GM13976 (cell line): ENCODE measurements around the gene DHX16.
"Not testable (repeated sequence)": the region's sequence is repeated elsewhere in the genome, so short reads cannot be mapped to it uniquely, and the experiment has no call there.

Experiments used
- DNase-seq: peaks from one replicate; pipeline ENCODE4 v3.0.0; 2012; ENCODE audit warnings: low spot score
- in situ Hi-C: fragments of 300-500 bp; cut with MboI; formaldehyde crosslinking; loops from one replicate; pipeline ENCODE4 v1.12.0; 2022; ENCODE audit warnings: low sequenced_read_pairs, mixed read lengths, inconsistent platforms; ENCODE audit not compliant: unreplicated experiment
- TF ChIP-seq, protein P1 (sequence below): IDR thresholded peaks from 2 replicates; pipeline ENCODE4 v1.5.1; 2012; ENCODE audit warnings: borderline replicate concordance, mild to moderate bottlenecking; ENCODE audit not compliant: insufficient read depth; ENCODE audit errors: extremely low read depth, missing control alignments, control extremely low read depth

DHX16 gene

GRCh38 chr6:30670760-30671527 is 1.9 kb downstream of the DHX16 start:
- TF ChIP-seq, protein P1, sequence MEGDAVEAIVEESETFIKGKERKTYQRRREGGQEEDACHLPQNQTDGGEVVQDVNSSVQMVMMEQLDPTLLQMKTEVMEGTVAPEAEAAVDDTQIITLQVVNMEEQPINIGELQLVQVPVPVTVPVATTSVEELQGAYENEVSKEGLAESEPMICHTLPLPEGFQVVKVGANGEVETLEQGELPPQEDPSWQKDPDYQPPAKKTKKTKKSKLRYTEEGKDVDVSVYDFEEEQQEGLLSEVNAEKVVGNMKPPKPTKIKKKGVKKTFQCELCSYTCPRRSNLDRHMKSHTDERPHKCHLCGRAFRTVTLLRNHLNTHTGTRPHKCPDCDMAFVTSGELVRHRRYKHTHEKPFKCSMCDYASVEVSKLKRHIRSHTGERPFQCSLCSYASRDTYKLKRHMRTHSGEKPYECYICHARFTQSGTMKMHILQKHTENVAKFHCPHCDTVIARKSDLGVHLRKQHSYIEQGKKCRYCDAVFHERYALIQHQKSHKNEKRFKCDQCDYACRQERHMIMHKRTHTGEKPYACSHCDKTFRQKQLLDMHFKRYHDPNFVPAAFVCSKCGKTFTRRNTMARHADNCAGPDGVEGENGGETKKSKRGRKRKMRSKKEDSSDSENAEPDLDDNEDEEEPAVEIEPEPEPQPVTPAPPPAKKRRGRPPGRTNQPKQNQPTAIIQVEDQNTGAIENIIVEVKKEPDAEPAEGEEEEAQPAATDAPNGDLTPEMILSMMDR: no peak
- no peak for DNase-seq
- in situ Hi-C loops: loop anchor here (5.0 kb wide), 1 partner anchor 56 kb away; no protein-coding TSS in a partner anchor

- in situ Hi-C loops: not testable (repeated sequence)
Observed at GRCh38 chr6:30666300-30666699, 6.5 kb downstream of the DHX16 start.

DNA sequence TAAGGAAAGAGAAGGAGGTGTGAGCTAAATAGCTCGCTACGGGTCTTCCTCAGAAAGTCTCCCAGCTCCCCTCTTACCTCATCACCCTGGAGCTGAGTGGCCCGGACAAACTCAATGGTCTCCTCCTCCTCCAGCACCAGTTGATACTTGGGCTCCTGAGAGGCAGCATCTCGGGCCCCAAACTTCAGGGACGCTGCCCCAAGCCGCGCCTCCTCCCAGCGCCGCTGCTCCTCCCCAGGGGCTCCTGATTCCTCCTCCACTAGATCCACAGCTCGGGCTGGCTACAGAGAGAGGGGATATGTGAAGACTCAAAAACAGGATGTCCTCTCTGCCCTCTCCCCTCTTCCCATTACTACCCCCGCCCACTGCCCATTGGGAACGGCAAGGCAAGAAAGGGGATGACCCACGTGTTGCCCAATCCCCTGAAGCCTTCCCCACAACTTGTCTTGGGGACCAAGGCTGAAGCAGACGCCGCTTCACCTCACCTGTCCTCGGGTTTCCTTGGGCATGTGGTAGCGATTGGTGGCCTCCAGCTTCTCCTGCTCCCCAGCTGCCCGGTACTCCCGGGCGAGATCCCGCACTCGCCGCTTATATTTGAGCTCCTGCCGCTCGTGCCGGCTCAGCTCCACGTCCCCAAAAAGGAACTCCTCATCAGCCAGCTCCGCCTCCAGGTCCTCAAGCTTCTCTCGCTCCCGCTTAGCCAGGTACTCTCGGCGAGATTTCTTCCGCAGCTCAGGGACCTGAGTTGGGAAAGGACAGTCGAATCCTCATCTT is 7.6 kb downstream of the DHX16 start:
- in situ Hi-C loops: no loop called here
- TF ChIP-seq, protein P1: no peak
- no peak for DNase-seq

More at GRCh38 chr6:30666300-30666699, 6.5 kb downstream of the DHX16 start:
- DNase-seq: not testable (repeated sequence)

DNA sequence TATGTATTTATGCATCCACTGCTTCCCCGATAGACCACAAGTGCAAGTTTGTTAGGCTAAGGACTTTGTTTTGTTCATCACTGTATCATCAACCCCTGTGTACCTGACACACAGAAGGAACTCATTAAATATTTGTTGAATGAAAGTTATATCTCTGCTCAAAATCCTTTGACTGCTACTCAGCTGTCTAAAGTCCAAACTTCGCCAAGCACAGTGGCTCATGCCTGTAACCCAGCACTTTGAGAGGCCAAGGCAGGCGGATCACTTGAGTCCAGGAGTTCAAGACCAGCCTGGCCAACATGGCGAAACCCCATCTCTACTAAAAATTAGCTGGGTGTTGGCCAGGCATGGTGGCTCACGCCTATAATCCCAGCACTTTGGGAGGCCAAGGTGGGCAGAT is 14.9 kb downstream of the DHX16 start:
- DNase-seq, in situ Hi-C loops: not testable (repeated sequence)

GRCh38 chr6:30657454-30657853 is 15.4 kb downstream of the DHX16 start:
- TF ChIP-seq, protein P1: no peak
- DNase-seq: no peak
- in situ Hi-C loops: no loop called here

DNA sequence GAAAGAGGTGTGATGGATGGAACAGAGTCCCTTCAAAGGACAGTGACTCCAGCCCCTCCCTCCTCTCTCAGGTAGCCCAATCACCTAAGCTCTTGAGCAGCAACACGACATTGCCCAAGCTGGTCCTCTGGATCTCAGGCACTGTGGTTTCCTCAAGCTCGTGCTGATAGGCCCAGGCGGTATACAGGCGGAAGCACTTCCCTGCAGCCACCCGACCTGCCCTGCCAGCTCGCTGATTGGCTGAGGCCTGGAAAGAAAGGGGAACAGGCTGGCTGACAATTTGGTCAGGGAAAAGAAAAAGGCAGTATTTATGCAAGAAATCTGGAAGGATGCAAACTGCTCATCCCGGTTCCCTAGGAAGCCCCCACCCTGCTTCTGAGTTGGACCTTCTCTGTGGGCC is 16.3 kb downstream of the DHX16 start:
- in situ Hi-C loops: no loop called here
- TF ChIP-seq, protein P1: no peak
- DNase-seq: no peak

- in situ Hi-C loops: no loop called here
- no peak for DNase-seq
- TF ChIP-seq, protein P1: no peak
Observed at GRCh38 chr6:30655743-30656094, 17.1 kb downstream of the DHX16 start.
